Brain microvascular endothelial cell (primary cell): ENCODE measurements around the gene PEX7.
A peak's percentile ranks its signal among the peaks of the same experiment; 100 is the strongest.

ENCODE experiments used
- DNase-seq: peaks from one replicate; pipeline ENCODE4 v3.0.0-alpha.2; 2020
- H3K27ac ChIP-seq: fragments of 250-450 bp; sonication (Bioruptor Pico); 2 replicates; pipeline ENCODE4 v1.5.1; 2020; ENCODE audit warnings: mild to moderate bottlenecking, moderate library complexity
- H3K27me3 ChIP-seq: fragments of 250-450 bp; sonication (Bioruptor Pico); replicated peaks from 2 replicates; pipeline ENCODE4 v1.5.1; 2020; ENCODE audit warnings: mild to moderate bottlenecking
- H3K36me3 ChIP-seq: fragments of 250-450 bp; sonication (Bioruptor Pico); replicated peaks from 2 replicates; pipeline ENCODE4 v1.5.1; 2020; ENCODE audit warnings: mild to moderate bottlenecking
- H3K4me3 ChIP-seq: 2 replicates; pipeline ENCODE4 v1.5.1; 2011; ENCODE audit warnings: low read depth, mild to moderate bottlenecking, control low read depth, low read length, moderate library complexity
- CTCF ChIP-seq: IDR thresholded peaks from 2 replicates; pipeline ENCODE4 v1.5.1; 2011; ENCODE audit warnings: low read depth, mild to moderate bottlenecking, moderate library complexity, low read length, control low read depth, inconsistent platforms; ENCODE audit errors: missing control alignments
- in situ Hi-C: cut with HindIII; loops from 2 replicates; pipeline ENCODE4 v1.10.0; 2017; ENCODE audit warnings: low sequenced_read_pairs, low pct_ligation_motif_present

PEX7 gene

GRCh38 chr6:136927292-136927691 lies 104.9 kb downstream of the PEX7 start:
- no peak overlapping the region for H3K27ac ChIP-seq
- peak; percentile 12 for DNase-seq
- peaks cover 19% of the 10 kb centered on the region for H3K27me3 ChIP-seq
- peak; percentile 70 for TF ChIP-seq CTCF
- no peaks in the 10 kb centered on the region for H3K36me3 ChIP-seq
- in situ Hi-C loops: no loop called here
- H3K4me3 ChIP-seq: no peak overlapping the region

GRCh38 chr6:136930528-136930927 lies 108.1 kb downstream of the PEX7 start:
- Histone ChIP-seq H3K27ac (no peak overlapping the region), H3K36me3 (no peaks in the 10 kb centered on the region), H3K4me3 (no peak overlapping the region), H3K27me3 (no peaks in the 10 kb centered on the region)
- in situ Hi-C loops: no loop called here
- TF ChIP-seq CTCF: no peak
- no peak for DNase-seq

- in situ Hi-C loops: no loop called here
- Histone ChIP-seq H3K36me3 (no peaks in the 10 kb centered on the region), H3K4me3 (no peak overlapping the region), H3K27me3 (no peaks in the 10 kb centered on the region), H3K27ac (no peak overlapping the region)
- DNase-seq: no peak
- no peak for TF ChIP-seq CTCF
These were observed 110.2 kb downstream of the PEX7 start for GRCh38 chr6:136932599-136932998.

GRCh38 chr6:136945072-136945471 lies 122.7 kb downstream of the PEX7 start:
- Histone ChIP-seq H3K4me3 (no peak overlapping the region), H3K36me3 (no peaks in the 10 kb centered on the region), H3K27ac (no peak overlapping the region), H3K27me3 (no peaks in the 10 kb centered on the region)
- no peak for DNase-seq
- no peak for TF ChIP-seq CTCF
- in situ Hi-C loops: no loop called here

- H3K27me3 ChIP-seq: no peaks in the 10 kb centered on the region
These were observed 123.3 kb downstream of the PEX7 start for GRCh38 chr6:136945711-136946121.

More at GRCh38 chr6:136945711-136946121, 123.3 kb downstream of the PEX7 start:
- DNase-seq: no peak
- Histone ChIP-seq H3K27ac (no peak overlapping the region), H3K36me3 (no peaks in the 10 kb centered on the region), H3K4me3 (no peak overlapping the region)
- no peak for TF ChIP-seq CTCF
- in situ Hi-C loops: no loop called here
